Smooth muscle cell (in vitro differentiated cells): ENCODE data around the gene HTATIP2. TPM values are rescaled to one million over a fixed set of nuclear protein-coding genes. Genes with fewer than 3 reads are reported as not detected.

Source experiments
- DNase-seq: peaks from one replicate; lab custom pipeline; 2025; ENCODE audit not compliant: unreplicated experiment; lab: John Stamatoyannopoulos, UW
- H2AFZ ChIP-seq: fragments of 200-600 bp; sonication (generic); 2 replicates; pipeline ENCODE4 v1.6.0; 2016; ENCODE audit warnings: antibody characterized with exemption, low read depth, mild to moderate bottlenecking
- H3F3A ChIP-seq: fragments of 200-600 bp; sonication (generic); 2 replicates; pipeline ENCODE4 v1.6.0; 2017; ENCODE audit warnings: antibody characterized with exemption, low read depth
- H3K27ac ChIP-seq: fragments of 200-600 bp; sonication (generic); 2 replicates; pipeline ENCODE4 v1.5.1; 2016; ENCODE audit warnings: low read depth, mild to moderate bottlenecking
- H3K27me3 ChIP-seq: fragments of 200-600 bp; sonication (generic); 2 replicates; pipeline ENCODE4 v1.6.1; 2016; ENCODE audit warnings: low read depth, mild to moderate bottlenecking
- H3K36me3 ChIP-seq: fragments of 200-600 bp; sonication (generic); 2 replicates; pipeline ENCODE4 v1.5.1; 2016; ENCODE audit warnings: low read depth
- H3K4me1 ChIP-seq: fragments of 200-600 bp; sonication (generic); 2 replicates; pipeline ENCODE4 v1.5.1; 2016; ENCODE audit warnings: low read depth
- H3K4me2 ChIP-seq: fragments of 200-600 bp; sonication (generic); 2 replicates; pipeline ENCODE4 v1.6.0; 2016; ENCODE audit warnings: mild to moderate bottlenecking
- H3K4me3 ChIP-seq: fragments of 200-600 bp; sonication (generic); 2 replicates; pipeline ENCODE4 v1.5.1; 2016; ENCODE audit warnings: mild to moderate bottlenecking
- H3K79me2 ChIP-seq: fragments of 200-600 bp; sonication (generic); 2 replicates; pipeline ENCODE4 v1.6.0; 2016; ENCODE audit warnings: low read depth, mild to moderate bottlenecking
- H3K9ac ChIP-seq: fragments of 200-600 bp; sonication (generic); 2 replicates; pipeline ENCODE4 v1.6.0; 2016; ENCODE audit warnings: low read depth
- H3K9me3 ChIP-seq: fragments of 200-600 bp; sonication (generic); replicated peaks from 2 replicates; pipeline ENCODE4 v1.5.1; 2016; ENCODE audit warnings: low read depth
- H4K20me1 ChIP-seq: fragments of 200-600 bp; sonication (generic); 2 replicates; pipeline ENCODE4 v1.6.0; 2016; ENCODE audit warnings: low read depth
- WGBS: methylation state at CpG from one replicate; pipeline ENCODE4 v1.1.7; 2016; ENCODE audit warnings: low lambda C conversion rate; 5-methylcytosine and 5-hydroxymethylcytosine counted together
- polyA plus RNA-seq: library from polyadenylated mRNA; unstranded; fragments of >200 nt; fragmentation: Nextera tagmentation; extraction: Ambion mirVana; gene quantifications from 2 replicates; pipeline ENCODE4 v1.2.1, GENCODE V29; 2016
- total RNA-seq: library from RNA; depleted of rRNA; stranded (reverse); fragments of >200 nt; gene quantifications from 2 replicates; pipeline ENCODE4 v1.2.3, GENCODE V29; 2014
- TF ChIP-seq, protein P1 (sequence below): fragments of 200-600 bp; sonication (generic); IDR thresholded peaks from 2 replicates; pipeline ENCODE4 v1.5.1; 2017; ENCODE audit warnings: borderline replicate concordance, mild to moderate bottlenecking, antibody characterized with exemption; ENCODE audit not compliant: insufficient read depth, poor library complexity, severe bottlenecking

Gene HTATIP2
- total and polyA plus RNA-seq, 2 experiments from 2014 or later: 34.1 to 38.4 TPM

DNA sequence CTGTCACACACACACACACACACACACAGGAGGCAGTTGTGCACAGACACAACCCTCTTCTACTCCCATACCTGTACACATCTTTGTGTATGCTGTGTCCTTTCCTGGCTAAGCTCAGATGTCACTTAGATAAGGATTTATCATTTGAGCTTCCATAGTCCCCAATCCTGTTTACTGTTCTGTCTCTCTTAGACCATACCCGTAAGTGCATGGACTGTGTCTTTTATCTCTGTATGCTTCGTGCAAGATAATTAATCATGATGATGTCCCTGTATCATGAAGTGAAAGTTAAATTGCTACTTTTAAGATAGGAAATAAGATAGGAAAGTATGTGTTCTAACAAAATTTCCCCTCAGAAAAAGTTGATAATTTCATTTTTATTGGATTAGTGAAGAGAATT is 54.3 kb downstream of the HTATIP2 start:
- Histone ChIP-seq H3F3A (no peaks in the 10 kb centered on the region), H3K36me3 (no peaks in the 10 kb centered on the region), H3K4me2 (no peak overlapping the region), H3K4me1 (no peaks in the 10 kb centered on the region), H3K27ac (no peak overlapping the region), H3K9me3 (no peaks in the 10 kb centered on the region), H3K4me3 (no peak overlapping the region), H2AFZ (no peak overlapping the region), H3K27me3 (no peaks in the 10 kb centered on the region), H3K79me2 (no peaks in the 10 kb centered on the region), H3K9ac (no peak overlapping the region), H4K20me1 (no peaks in the 10 kb centered on the region)
- 84% methylated on average over 2 of the region's 2 CpGs for WGBS
- no peak for DNase-seq
- TF ChIP-seq, protein P1, sequence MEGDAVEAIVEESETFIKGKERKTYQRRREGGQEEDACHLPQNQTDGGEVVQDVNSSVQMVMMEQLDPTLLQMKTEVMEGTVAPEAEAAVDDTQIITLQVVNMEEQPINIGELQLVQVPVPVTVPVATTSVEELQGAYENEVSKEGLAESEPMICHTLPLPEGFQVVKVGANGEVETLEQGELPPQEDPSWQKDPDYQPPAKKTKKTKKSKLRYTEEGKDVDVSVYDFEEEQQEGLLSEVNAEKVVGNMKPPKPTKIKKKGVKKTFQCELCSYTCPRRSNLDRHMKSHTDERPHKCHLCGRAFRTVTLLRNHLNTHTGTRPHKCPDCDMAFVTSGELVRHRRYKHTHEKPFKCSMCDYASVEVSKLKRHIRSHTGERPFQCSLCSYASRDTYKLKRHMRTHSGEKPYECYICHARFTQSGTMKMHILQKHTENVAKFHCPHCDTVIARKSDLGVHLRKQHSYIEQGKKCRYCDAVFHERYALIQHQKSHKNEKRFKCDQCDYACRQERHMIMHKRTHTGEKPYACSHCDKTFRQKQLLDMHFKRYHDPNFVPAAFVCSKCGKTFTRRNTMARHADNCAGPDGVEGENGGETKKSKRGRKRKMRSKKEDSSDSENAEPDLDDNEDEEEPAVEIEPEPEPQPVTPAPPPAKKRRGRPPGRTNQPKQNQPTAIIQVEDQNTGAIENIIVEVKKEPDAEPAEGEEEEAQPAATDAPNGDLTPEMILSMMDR: no peak

DNA sequence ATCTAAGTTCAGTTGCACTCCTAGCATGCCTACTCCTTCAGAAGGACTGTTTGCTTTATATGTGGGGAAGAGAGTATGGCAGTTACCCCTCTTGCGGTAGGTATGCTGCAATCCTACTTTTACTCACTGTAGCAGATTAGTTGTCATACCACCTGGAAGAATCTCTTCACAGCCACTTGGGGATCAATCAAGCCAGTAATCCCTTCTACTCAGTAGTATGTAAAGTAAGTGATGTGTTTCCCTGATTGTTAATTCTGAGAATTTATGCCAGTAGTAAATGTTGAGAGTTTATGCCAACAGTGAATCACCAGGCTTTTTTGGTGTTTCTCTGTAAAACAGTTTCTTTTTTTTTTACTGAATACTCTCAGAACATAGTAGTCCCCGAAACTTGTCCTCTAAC is 58.4 kb downstream of the HTATIP2 start:
- H3K27ac ChIP-seq: no peak overlapping the region
- H3K4me1 ChIP-seq: no peaks in the 10 kb centered on the region
- no peaks in the 10 kb centered on the region for H3F3A ChIP-seq
- H3K9me3 ChIP-seq: no peaks in the 10 kb centered on the region
- no peak overlapping the region for H3K9ac ChIP-seq
- no peaks in the 10 kb centered on the region for H3K27me3 ChIP-seq
- H2AFZ ChIP-seq: no peak overlapping the region
- no peak overlapping the region for H3K4me2 ChIP-seq
- no peak overlapping the region for H3K4me3 ChIP-seq
- H4K20me1 ChIP-seq: no peaks in the 10 kb centered on the region
- DNase-seq: no peak
- WGBS: 100% methylated on average over 2 of the region's 2 CpGs
- H3K79me2 ChIP-seq: no peaks in the 10 kb centered on the region
- no peaks in the 10 kb centered on the region for H3K36me3 ChIP-seq
- TF ChIP-seq, protein P1: no peak

DNA sequence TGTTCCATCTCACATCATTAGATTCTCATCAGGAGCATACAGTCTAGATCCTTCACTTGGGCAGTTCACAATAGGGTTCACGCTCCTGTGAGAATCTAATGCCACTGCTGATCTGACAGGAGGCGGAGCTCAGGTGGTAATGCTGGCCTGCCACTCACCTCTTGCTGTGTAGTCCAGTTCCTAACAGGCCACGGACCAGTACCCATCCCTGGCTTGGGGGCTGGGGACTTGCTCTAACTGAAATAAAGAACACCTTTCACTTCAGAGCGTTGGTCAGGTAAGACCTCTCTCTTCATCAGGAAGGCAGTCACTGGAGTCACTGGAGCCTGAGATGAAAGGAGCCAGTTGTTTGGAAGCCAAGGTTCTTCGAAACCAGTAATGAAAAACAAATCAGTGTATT is 65.7 kb downstream of the HTATIP2 start:
- Histone ChIP-seq H3K27ac (no peak overlapping the region), H3K4me1 (no peaks in the 10 kb centered on the region), H3K9ac (no peak overlapping the region), H3F3A (no peaks in the 10 kb centered on the region), H2AFZ (no peak overlapping the region), H3K27me3 (no peaks in the 10 kb centered on the region), H3K79me2 (no peaks in the 10 kb centered on the region), H3K4me2 (no peak overlapping the region), H3K9me3 (no peaks in the 10 kb centered on the region), H3K4me3 (no peak overlapping the region), H3K36me3 (no peaks in the 10 kb centered on the region), H4K20me1 (no peaks in the 10 kb centered on the region)
- DNase-seq: no peak
- 95% methylated on average over 5 of the region's 5 CpGs for WGBS
- TF ChIP-seq, protein P1: no peak

Other genes starting within 250 kb of the HTATIP2 start
- gene DBX1, start 203.2 kb upstream of the HTATIP2 start, total RNA-seq: not detected in 2 replicates
- not detected in 2 replicates for gene DBX1, start 203.2 kb upstream of the HTATIP2 start, polyA plus RNA-seq
- 11.9 and 13.4 TPM in 2 replicates for gene PRMT3, start 24.0 kb downstream of the HTATIP2 start, total RNA-seq
- gene PRMT3, start 24.0 kb downstream of the HTATIP2 start, polyA plus RNA-seq: 8.1 and 8.8 TPM in 2 replicates
- gene SLC6A5, start 235.9 kb downstream of the HTATIP2 start, total RNA-seq: not detected in 2 replicates
- not detected in 2 replicates for gene SLC6A5, start 235.9 kb downstream of the HTATIP2 start, polyA plus RNA-seq